Erythroblast (primary cell): ENCODE measurements around the gene RBKS.
A peak's percentile ranks its signal among the peaks of the same experiment; 100 is the strongest.

Source experiments
- DNase-seq, 2 experiments: peaks; one replicate each; lab custom pipeline; 2025; lab: John Stamatoyannopoulos, UW
- GATA1 ChIP-seq: IDR thresholded peaks from 2 replicates; pipeline ENCODE4 v1.6.1; 2011; ENCODE audit warnings: low read depth, mild to moderate bottlenecking, control low read depth, low read length, moderate library complexity
- POLR2A ChIP-seq: IDR thresholded peaks from 2 replicates; pipeline ENCODE4 v1.6.1; 2011; ENCODE audit warnings: mild to moderate bottlenecking, low read length

The RBKS gene

GRCh38 chr2:27915191-27915590, 25.0 kb upstream of the RBKS start:
- TF ChIP-seq POLR2A (no peak), GATA1 (no peak)
- DNase-seq = no peak

GRCh38 chr2:27914805-27915175, 24.6 kb upstream of the RBKS start:
- no peak for DNase-seq
- TF ChIP-seq GATA1 (no peak), POLR2A (no peak)

GRCh38 chr2:27914041-27914804, 24.0 kb upstream of the RBKS start:
- no peak for DNase-seq
- TF ChIP-seq POLR2A = no peak
- no peak for TF ChIP-seq GATA1

GRCh38 chr2:27912512-27912911, 22.3 kb upstream of the RBKS start:
- DNase-seq = no peak
- no peak for TF ChIP-seq POLR2A

GRCh38 chr2:27911458-27912210, 21.4 kb upstream of the RBKS start:
- no peak for TF ChIP-seq POLR2A
- no peak for TF ChIP-seq GATA1
- no peak for DNase-seq

GRCh38 chr2:27909901-27910300, 19.7 kb upstream of the RBKS start:
- TF ChIP-seq GATA1 (no peak), POLR2A (no peak)
- DNase-seq = peak; percentile 13 to 67

- DNase-seq = peak in 1 of 2 experiments; percentile 16
These were observed 17.4 kb upstream of the RBKS start for GRCh38 chr2:27907547-27907946.

GRCh38 chr2:27906074-27906473, 15.9 kb upstream of the RBKS start:
- DNase-seq = no peak
- no peak for TF ChIP-seq GATA1
- TF ChIP-seq POLR2A = no peak

More at GRCh38 chr2:27907547-27907946, 17.4 kb upstream of the RBKS start:
- TF ChIP-seq POLR2A = no peak
- TF ChIP-seq GATA1 = no peak

GRCh38 chr2:27904405-27904665, 14.1 kb upstream of the RBKS start:
- DNase-seq = peak; percentile 46 to 70
- TF ChIP-seq POLR2A = no peak
- no peak for TF ChIP-seq GATA1

GRCh38 chr2:27903649-27904404, 13.6 kb upstream of the RBKS start:
- TF ChIP-seq GATA1 = no peak
- TF ChIP-seq POLR2A = no peak
- peak; percentile 57 to 67 for DNase-seq

GRCh38 chr2:27903018-27903417, 12.8 kb upstream of the RBKS start:
- TF ChIP-seq POLR2A = no peak
- TF ChIP-seq GATA1 = no peak
- DNase-seq = no peak

- no peak for DNase-seq
- TF ChIP-seq POLR2A (no peak), GATA1 (no peak)
These were observed 11.9 kb upstream of the RBKS start for GRCh38 chr2:27902098-27902497.

- TF ChIP-seq GATA1 = no peak
- TF ChIP-seq POLR2A = no peak
- DNase-seq = peak; percentile 35 to 52
These were observed 11.0 kb upstream of the RBKS start for GRCh38 chr2:27901234-27901633.

GRCh38 chr2:27897717-27898116, 7.5 kb upstream of the RBKS start:
- TF ChIP-seq GATA1 (no peak), POLR2A (no peak)
- DNase-seq = no peak
